GM19467 (cell line): ENCODE data around the gene SLC2A4RG.
A peak's percentile ranks its signal among the peaks of the same experiment; 100 is the strongest.

Experiments used
- ATAC-seq: cut with Tn5 transposase; IDR thresholded peaks from one replicate; pipeline ENCODE4 v1.9.1; 2021; ENCODE audit warnings: mild to moderate bottlenecking, moderate library complexity; ENCODE audit not compliant: unreplicated experiment

SLC2A4RG gene

GRCh38 chr20:63699466-63700198, 39.9 kb upstream of the SLC2A4RG start:
- ATAC-seq = no peak

GRCh38 chr20:63700199-63701050, 39.2 kb upstream of the SLC2A4RG start:
- ATAC-seq = no peak

DNA sequence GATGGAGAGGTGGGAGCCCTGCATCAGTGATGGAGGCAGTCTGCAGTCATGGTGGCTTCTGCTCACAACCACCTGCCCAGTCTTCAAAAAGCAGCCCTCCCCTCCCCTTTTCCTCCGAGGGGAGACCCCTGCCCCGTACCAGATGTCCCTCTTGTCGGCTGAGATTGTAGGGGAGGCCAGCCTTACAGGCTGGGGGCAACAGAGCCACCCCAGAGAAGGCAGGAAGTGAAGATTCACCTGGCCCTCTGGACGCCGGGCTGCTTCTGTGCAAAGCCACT, 38.6 kb upstream of the SLC2A4RG start:
- ATAC-seq = no peak

DNA sequence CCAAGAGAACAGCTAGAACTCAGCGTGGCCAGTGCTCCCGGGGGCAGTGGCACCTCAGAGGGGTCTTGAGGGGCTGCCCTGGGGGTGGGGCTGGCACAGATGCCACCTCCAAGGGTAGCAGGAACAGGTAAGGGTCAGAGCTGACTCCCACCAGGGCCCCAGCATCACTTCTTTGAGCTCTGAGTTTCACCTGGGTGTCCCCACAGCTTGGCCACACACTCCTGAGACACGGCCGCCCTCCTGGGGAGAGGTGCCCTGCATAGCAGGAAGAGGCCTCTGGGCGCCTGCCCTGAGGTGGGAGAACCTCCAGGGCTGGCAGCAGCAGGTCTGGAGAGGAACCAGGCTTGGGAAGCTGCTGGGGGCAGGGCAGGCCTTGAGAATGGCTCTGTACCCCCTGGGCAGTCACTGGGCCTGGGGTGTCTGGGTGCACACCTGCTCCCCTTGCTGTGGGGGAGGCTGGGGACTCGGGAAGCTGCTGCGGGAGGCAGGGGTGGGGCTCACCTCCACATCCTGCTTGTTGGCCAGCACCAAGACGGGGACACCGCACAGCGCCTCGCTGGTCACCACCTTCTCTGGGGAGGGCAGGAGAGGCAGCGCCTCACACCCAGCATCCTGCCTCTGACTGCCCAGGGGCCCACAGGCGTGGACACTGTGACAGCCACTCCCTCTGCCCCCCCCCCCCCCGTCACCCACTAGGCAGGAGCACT, 38.1 kb upstream of the SLC2A4RG start:
- no peak for ATAC-seq

DNA sequence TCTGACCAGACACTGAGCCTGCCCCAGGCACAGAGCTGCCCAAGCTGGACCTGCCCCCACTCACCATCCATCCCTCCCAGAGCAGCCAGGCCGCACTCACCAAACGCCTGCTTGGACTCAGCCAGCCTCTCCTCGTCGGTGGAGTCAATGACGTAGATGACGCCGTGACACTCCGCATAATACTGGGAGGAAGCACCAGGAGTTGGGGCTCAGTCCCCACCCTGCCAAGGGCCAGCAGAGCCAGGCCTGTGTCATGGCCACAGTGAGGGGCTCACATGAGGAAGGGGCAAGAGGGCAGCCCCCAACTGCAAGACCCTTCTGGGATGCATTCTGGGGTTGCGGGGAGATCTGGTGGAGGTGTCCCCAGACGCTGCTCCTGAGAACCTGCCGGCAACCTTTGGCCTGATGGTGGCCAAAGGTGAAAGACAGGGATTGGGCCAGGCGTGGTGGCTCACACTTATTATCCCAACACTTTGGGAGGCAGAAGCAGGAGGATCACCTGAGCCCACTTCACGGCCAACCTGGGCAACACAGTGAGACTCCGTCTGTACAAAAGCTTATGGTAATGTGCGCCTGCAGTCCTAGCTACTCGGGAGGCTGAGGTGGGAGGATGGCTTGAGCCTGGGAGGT, 37.4 kb upstream of the SLC2A4RG start:
- ATAC-seq = no peak

DNA sequence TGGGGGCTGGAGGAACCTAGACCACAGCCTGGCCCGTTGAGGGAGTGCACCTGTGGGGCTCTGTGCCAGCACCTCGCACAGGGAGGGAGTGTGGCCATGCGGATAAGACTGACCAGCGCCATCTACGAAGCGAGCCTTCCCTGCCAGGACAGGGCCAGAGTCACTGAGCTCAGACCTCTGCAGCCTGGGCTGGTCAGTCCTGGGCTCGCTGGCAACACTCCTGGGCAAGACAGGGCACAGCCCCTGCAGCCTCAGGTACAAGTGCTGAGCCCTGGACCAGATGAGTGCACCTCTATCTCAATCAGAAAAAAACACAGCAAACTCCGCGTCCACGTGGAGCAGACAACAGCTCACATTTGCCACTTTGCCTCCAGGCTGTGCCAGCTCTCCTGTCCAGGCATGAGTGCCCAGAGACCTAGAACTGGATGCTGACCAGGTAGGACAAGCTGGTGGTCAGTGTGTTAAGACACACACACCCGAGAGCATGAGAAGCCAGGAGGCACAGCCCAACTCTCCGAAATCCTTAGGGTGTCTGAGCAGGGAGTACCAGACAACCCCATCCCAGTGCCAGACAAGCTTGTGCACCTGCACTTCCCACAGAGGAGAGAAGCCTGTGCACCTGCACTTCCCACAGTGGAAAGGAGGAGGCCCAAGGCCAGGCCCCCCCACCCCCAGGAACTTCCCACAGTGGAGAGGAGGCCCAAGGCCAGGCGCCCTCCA, 36.7 kb upstream of the SLC2A4RG start:
- no peak for ATAC-seq

DNA sequence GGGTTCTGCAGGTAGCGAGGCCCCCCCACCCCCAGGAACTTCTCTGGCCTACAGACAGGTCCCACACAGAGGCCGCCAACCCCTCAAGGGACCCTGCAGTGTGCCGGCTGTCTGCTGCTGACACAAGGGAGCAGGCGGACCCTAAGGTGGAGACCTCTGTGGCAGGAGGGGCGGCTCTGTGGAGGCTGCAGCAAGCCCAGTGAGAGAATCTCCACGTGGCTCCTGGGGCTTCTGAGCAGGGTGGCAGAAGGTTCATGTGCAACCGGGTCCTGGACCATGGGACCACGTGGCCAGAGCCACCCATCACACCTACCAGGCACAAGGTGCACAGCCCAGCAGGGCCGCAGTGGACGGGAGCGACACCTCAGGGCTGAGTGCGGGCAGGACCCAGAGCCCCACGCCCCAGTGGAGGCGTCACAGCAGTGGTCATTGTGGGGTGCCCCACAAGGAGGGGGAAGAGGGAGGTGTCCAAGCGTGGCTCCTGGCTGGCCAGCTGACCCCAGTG, 36.1 kb upstream of the SLC2A4RG start:
- ATAC-seq = no peak

DNA sequence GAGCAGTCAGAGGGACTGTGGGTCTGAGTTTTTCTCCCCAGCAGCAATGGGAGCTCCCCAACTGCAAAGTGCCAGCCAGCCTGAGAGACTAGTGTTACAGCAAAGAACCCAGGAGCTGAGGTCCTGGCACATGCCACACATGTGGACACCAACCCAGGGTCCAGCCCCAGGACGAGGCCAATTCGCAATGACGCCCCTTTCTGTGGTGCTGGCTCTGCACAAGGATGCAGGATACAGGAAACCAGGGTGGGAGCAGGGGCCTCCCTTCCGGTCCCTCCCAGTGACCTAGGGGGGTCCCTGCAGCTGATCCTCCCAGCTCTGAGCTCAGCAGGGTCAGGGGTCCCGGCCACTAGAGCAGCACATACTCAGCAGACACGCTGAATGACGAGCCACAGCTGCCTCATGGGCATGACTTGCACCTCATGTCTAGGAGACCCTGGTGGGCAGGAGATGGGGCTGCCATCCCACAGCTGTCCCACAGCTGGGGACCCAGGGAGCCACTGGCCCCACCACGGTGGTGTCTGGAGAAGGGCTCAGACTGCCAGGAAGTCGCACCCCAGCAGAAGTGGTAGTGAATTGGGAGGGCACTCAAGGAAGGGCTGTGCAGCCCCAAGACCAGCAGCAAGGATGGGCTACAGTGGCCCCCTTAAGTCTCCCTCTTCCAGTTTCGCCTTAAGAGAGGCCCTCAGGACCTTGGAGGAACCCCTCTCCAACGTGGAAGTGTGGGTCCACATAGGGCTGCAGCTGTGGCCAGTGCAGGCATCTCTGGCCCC, 35.4 kb upstream of the SLC2A4RG start:
- ATAC-seq = no peak

- no peak for ATAC-seq
Measured at GRCh38 chr20:63704749-63705117, 34.8 kb upstream of the SLC2A4RG start.

DNA sequence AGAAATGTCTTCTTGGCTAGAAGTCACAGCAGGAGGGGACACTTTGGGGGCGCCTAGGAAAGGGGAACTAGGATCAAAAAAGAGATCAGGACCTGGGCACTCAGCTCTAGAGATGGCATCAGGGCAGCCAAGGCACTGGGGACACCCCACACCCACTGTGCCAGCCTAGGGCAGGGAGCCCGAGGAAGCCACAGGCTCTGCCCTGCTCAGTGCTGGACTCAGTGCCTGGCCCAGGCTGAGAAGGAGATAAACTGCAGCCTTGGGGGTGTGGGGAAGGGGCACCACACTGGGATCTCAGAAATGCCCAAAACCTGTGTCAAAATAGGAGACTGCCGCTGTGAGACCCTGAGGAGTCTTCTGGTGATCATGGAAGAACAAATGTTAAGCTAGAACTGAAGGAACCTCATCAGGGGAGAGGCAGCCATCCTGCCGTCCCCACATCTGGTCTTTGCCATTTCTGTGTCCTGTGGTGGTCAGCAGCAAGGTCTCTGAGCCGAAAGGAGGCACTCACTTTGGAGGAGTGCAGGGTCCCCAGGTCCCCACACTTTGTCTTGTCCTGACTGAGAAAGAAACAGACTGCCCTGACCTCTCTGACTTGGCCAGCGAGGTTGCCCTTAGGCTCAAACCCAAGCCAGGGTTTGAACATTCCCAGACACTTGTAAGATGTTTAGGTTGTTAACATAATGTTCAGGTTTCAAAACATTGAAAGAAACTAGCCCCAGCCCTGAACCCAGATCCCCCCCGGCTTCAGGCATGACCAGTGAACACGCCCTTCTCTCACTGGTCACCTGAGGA, 34.1 kb upstream of the SLC2A4RG start:
- no peak for ATAC-seq

DNA sequence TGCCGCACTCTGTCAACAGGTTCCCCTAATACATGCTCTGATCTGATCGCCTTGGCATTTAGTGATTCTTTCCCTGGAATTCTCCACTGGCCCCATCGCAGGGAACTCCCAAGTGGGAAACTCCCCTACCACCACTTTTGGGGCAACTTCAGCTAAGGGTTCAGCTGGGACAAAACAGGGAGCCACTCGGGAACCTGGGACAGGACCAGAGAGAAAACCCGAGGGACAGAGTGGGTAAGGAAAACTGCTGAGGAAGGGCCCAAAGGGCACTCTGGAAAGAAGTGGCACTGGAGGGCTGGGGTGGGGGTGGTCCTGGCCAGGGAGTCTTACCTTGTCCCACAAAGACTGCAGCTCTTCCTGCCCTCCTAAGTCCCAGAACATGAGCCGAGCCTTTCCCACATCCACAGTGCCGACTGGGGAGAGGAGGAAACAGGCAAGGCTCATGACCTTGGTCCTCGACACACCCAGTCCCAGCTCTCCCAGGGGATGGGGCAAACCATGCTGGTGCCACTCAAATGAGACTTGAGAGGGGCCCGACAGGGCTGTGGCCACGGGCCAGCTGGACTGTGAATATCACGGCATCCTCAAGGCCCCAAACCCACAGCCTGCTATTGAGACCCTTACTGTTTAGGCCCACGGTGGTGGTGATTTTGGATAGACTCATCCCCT, 33.4 kb upstream of the SLC2A4RG start:
- no peak for ATAC-seq

DNA sequence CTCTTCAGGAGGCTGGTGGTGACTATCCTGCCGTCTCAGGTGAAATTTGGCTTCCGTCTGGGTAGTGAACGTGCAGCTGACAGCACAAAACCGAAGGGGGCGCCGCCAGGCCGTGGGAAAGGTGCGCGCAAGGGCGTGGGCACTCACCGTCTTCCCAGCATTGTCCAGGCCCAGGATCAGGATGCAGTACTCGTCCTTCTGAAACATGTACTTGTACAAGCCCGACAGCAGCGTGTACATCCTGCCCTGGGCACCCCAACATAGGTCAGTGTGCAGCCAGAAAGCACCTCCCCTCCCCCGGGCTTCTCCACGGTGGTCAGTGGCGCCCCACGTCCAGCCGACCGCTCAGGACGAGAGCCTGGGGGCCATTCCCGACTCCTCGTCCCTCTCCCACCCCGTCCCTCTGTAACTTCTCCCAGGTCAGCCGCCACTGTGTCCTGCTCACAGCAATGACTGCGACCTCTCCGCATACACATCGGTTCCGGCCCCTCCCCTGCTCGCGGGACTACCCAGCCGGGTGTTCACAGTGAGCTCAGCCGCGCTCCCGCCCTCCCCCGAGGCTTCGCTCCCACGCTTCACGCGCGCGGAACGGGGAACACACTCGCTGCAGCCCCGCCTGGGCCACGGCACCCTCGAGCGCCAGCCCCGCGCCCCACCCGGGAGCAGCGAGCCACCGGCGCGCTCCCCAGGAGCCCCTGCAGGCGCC, 32.6 kb upstream of the SLC2A4RG start:
- ATAC-seq = peak; percentile 7

GRCh38 chr20:63707558-63708300, 31.8 kb upstream of the SLC2A4RG start, which contains the start of the genes ARFRP1 and ZGPAT:
ARFRP1 (minus strand) TSS chr20:63707976; CDS start chr20:63707091, 885 bp downstream.
ZGPAT (plus strand) TSS chr20:63708039; CDS start chr20:63708581, 542 bp downstream.
- peak; percentile 61 for ATAC-seq

GRCh38 chr20:63708301-63709148, 31.1 kb upstream of the SLC2A4RG start:
- peak; percentile 5 for ATAC-seq

- ATAC-seq = no peak
Measured at GRCh38 chr20:63709149-63709527, 30.4 kb upstream of the SLC2A4RG start.

GRCh38 chr20:63711085-63711645, 28.4 kb upstream of the SLC2A4RG start:
- ATAC-seq = no peak
